Measurements from ENCODE around the gene ITPR2. TPM values are rescaled to one million over a fixed set of nuclear protein-coding genes. Genes with fewer than 3 reads are reported as not detected.

The ITPR2 gene
- total and polyA plus RNA-seq, 2 of the 8 experiments (the other 6 are each of a cell fraction or from before 2014, with no cell fraction given): 4.1 to 48.3 TPM

- no peak overlapping the region for H2BK120ac ChIP-seq (replicated peaks; ENCODE audit: low read depth, low read length)
- 91% methylated on average over 7 of the region's 7 CpGs; no CpG with 5 or more reads in 1 of the 2 experiments for WGBS, 2 experiments (ENCODE audit: extremely low coverage in 1 of 2, insufficient coverage in 1 of 2, insufficient read length in 1 of 2, insufficient replicate concordance in 2 of 2, low coverage in 1 of 2, low lambda C conversion rate in 2 of 2, missing lambda C conversion rate in 1 of 2)
- no peaks in the 10 kb centered on the region for H3K4me1 ChIP-seq (replicated peaks in 1 of 4; ENCODE audit: control insufficient read depth in 3 of 4, insufficient read depth in 4 of 4, low read length in 3 of 4)
- H3K9ac ChIP-seq (replicated peaks in 1 of 4; ENCODE audit: extremely low read depth in 1 of 4, low read depth in 3 of 4, low read length in 3 of 4): no peak overlapping the region
- H3K18ac ChIP-seq (ENCODE audit: extremely low read depth, low read length): no peak overlapping the region
- H3K27me3 ChIP-seq (replicated peaks in 1 of 4; ENCODE audit: control insufficient read depth in 3 of 4, extremely low read depth in 1 of 4, insufficient read depth in 3 of 4, low read length in 3 of 4): no peaks in the 10 kb centered on the region
- 0 out of 2 replicates have a peak, but pooled peaks cover 4% of the 10 kb centered on the region for H3K79me1 ChIP-seq (ENCODE audit: low read depth, low read length)
- H4K5ac ChIP-seq (ENCODE audit: insufficient read length, low read depth, low read length): no peak overlapping the region
- H4K91ac ChIP-seq (replicated peaks; ENCODE audit: insufficient read length, low read length): no peak overlapping the region
- H3K23me2 ChIP-seq (ENCODE audit: low read depth, low read length): no peaks in the 10 kb centered on the region
- H2BK12ac ChIP-seq (ENCODE audit: low read depth, low read length): no peak overlapping the region
- no peak overlapping the region for H3K4me2 ChIP-seq (ENCODE audit: insufficient read depth in 1 of 2, low read depth in 2 of 2, low read length in 2 of 2)
- FAIRE-seq (no peak), DNase-seq (ENCODE audit: low read depth in 1 of 2, low spot score in 2 of 2) (no peak)
- no peak overlapping the region for H2BK15ac ChIP-seq (ENCODE audit: low read length)
- H2AK5ac ChIP-seq (ENCODE audit: low read depth, low read length): no peak overlapping the region
- H3K56ac ChIP-seq (replicated peaks; ENCODE audit: insufficient read length, low read depth, low read length): no peak overlapping the region
- no peaks in the 10 kb centered on the region for H3K9me3 ChIP-seq (ENCODE audit: insufficient read depth in 2 of 2, low read depth in 1 of 2, low read length in 1 of 2)
- H4K20me1 ChIP-seq (replicated peaks in 1 of 2; ENCODE audit: control insufficient read depth in 1 of 2, insufficient read depth in 2 of 2, low read length in 2 of 2): no peaks in the 10 kb centered on the region
- H2BK20ac ChIP-seq (ENCODE audit: low read length): no peak overlapping the region
- H3K23ac ChIP-seq (ENCODE audit: insufficient read length): no peak overlapping the region
- H2BK5ac ChIP-seq (ENCODE audit: low read depth, low read length): no peak overlapping the region
- no peak overlapping the region for H2AFZ ChIP-seq (ENCODE audit: low read length)
- peaks cover 0 to 12% of the 10 kb centered on the region in 2 experiments; a peak in 2 of 4 replicates for H3K79me2 ChIP-seq (ENCODE audit: control insufficient read depth in 1 of 2, insufficient read depth in 2 of 2, low read length in 2 of 2)
- CTCF ChIA-PET (ENCODE audit: partially characterized antibody): no interaction called here
- H3K4ac ChIP-seq (replicated peaks; ENCODE audit: insufficient read length, low read depth, low read length): no peak overlapping the region
- POLR2A ChIA-PET (ENCODE audit: partially characterized antibody): no interaction called here
- no peak overlapping the region for H3K4me3 ChIP-seq (ENCODE audit: extremely low read depth in 1 of 4, insufficient read depth in 2 of 4, low read depth in 3 of 4, low read length in 4 of 4)
- H3K27ac ChIP-seq (ENCODE audit: low read depth, low read length): no peak overlapping the region
- H4K8ac ChIP-seq (ENCODE audit: extremely low read depth, insufficient read depth, low read length): no peak overlapping the region
- H3K14ac ChIP-seq (ENCODE audit: insufficient read length): no peak overlapping the region
- no peaks in the 10 kb centered on the region for H3K36me3 ChIP-seq (ENCODE audit: control insufficient read depth in 2 of 4, insufficient read depth in 4 of 4, low read length in 3 of 4)
- TF ChIP-seq EGR1 (IDR thresholded peaks at IDR 0.05; ENCODE audit: borderline replicate concordance, low read depth, low read length) (no peak), EZH2 (IDR thresholded peaks at IDR 0.05; ENCODE audit: low read depth, low read length, severe bottlenecking) (no peak), SAP30 (IDR thresholded peaks at IDR 0.05; ENCODE audit: insufficient read depth, insufficient replicate concordance, low read length) (no peak), CHD2 (IDR thresholded peaks at IDR 0.05; ENCODE audit: low read length) (no peak), CTBP2 (IDR thresholded peaks at IDR 0.05; ENCODE audit: borderline replicate concordance, insufficient read depth, insufficient read length, low read length) (no peak), TCF12 (IDR thresholded peaks at IDR 0.05; ENCODE audit: low read depth, low read length) (no peak), E2F6 (IDR thresholded peaks at IDR 0.05) (no peak), CBX8 (IDR thresholded peaks at IDR 0.05; ENCODE audit: borderline replicate concordance, low read depth, low read length) (no peak), YY1 (IDR thresholded peaks at IDR 0.05; ENCODE audit: low read depth, low read length) (no peak), SRF (IDR thresholded peaks at IDR 0.05; ENCODE audit: low read depth, low read length) (no peak), KDM1A (IDR thresholded peaks at IDR 0.05; ENCODE audit: borderline replicate concordance, low read length) (no peak), ATF3 (IDR thresholded peaks at IDR 0.05; ENCODE audit: insufficient read depth, low read depth, low read length) (no peak), SUZ12 (IDR thresholded peaks at IDR 0.05; ENCODE audit: low read length) (no peak), POU5F1 (IDR thresholded peaks at IDR 0.05; ENCODE audit: low read depth, low read length) (no peak)
Measured at GRCh38 chr12:26800858-26801257, 32.1 kb downstream of the ITPR2 start.
